ENCODE results near the gene PCSK9. TPM values are rescaled to one million over a fixed set of nuclear protein-coding genes. Genes with fewer than 3 reads are reported as not detected.

Gene PCSK9
- total RNA-seq, 2 experiments from 2014 or later, result not detected

GRCh38 chr1:55043011-55043410 lies 3.7 kb downstream of the PCSK9 start:
- Mint-ChIP-seq H3K9me3 (no peaks in the 10 kb centered on the region), H3K36me3 (ENCODE audit: low read depth) (no peaks in the 10 kb centered on the region), H3K4me1 (ENCODE audit: low read depth) (no peaks in the 10 kb centered on the region), H3K27ac (no peak overlapping the region), H3K27me3 (peaks cover 49% of the 10 kb centered on the region), H3K4me3 (no peak overlapping the region)
- ChIA-PET POLR2A (no interaction called here), CTCF (no interaction called here)
- intact Hi-C loops (cut with DNase I, micrococcal nuclease), result no loop called here
- TF ChIP-seq CTCF (IDR thresholded peaks at IDR 0.05), result no peak
- Histone ChIP-seq H3K4me3 (ENCODE audit: low read length) (no peak overlapping the region), H3K9me3 (ENCODE audit: control insufficient read depth in 1 of 2, insufficient read depth in 1 of 2, low read length in 2 of 2) (peaks cover 0 to 11% of the 10 kb centered on the region in 2 experiments), H3K27ac (ENCODE audit: low read depth in 1 of 2, low read length in 2 of 2) (no peak overlapping the region), H3K27me3 (ENCODE audit: control insufficient read depth in 1 of 2, insufficient read depth in 2 of 2, low read length in 2 of 2) (peaks cover 14 to 32% of the 10 kb centered on the region in 2 experiments), H3K36me3 (ENCODE audit: insufficient read depth, low read length) (no peaks in the 10 kb centered on the region), H3K4me1 (ENCODE audit: insufficient read depth, low read length) (no peaks in the 10 kb centered on the region)
- ATAC-seq (ENCODE audit: poor library complexity), result no peak
- DNase-seq, result no peak

GRCh38 chr1:55043726-55044125 lies 4.4 kb downstream of the PCSK9 start:
- Mint-ChIP-seq H3K36me3 (ENCODE audit: low read depth) (no peaks in the 10 kb centered on the region), H3K4me1 (ENCODE audit: low read depth) (no peaks in the 10 kb centered on the region), H3K27me3 (peaks cover 41% of the 10 kb centered on the region), H3K4me3 (no peak overlapping the region), H3K9me3 (no peaks in the 10 kb centered on the region), H3K27ac (no peak overlapping the region)
- DNase-seq (no peak), ATAC-seq (ENCODE audit: poor library complexity) (no peak)
- Histone ChIP-seq H3K27me3 (ENCODE audit: control insufficient read depth in 1 of 2, insufficient read depth in 2 of 2, low read length in 2 of 2) (peaks cover 12 to 28% of the 10 kb centered on the region in 2 experiments), H3K27ac (ENCODE audit: low read depth in 1 of 2, low read length in 2 of 2) (no peak overlapping the region), H3K9me3 (ENCODE audit: control insufficient read depth in 1 of 2, insufficient read depth in 1 of 2, low read length in 2 of 2) (peaks cover 0 to 11% of the 10 kb centered on the region in 2 experiments), H3K36me3 (ENCODE audit: insufficient read depth, low read length) (no peaks in the 10 kb centered on the region), H3K4me3 (ENCODE audit: low read length) (no peak overlapping the region), H3K4me1 (ENCODE audit: insufficient read depth, low read length) (no peaks in the 10 kb centered on the region)
- intact Hi-C loops (cut with DNase I, micrococcal nuclease), result no loop called here
- no peak for TF ChIP-seq CTCF (IDR thresholded peaks at IDR 0.05)
- POLR2A ChIA-PET, result no interaction called here
- CTCF ChIA-PET, result no interaction called here

GRCh38 chr1:55044617-55045397 lies 5.5 kb downstream of the PCSK9 start:
- DNase-seq (no peak), ATAC-seq (ENCODE audit: poor library complexity) (no peak)
- Mint-ChIP-seq H3K9me3 (no peaks in the 10 kb centered on the region), H3K36me3 (ENCODE audit: low read depth) (no peaks in the 10 kb centered on the region), H3K27ac (no peak overlapping the region), H3K27me3 (peaks cover 34% of the 10 kb centered on the region), H3K4me1 (ENCODE audit: low read depth) (no peaks in the 10 kb centered on the region), H3K4me3 (no peak overlapping the region)
- Histone ChIP-seq H3K27me3 (ENCODE audit: control insufficient read depth in 1 of 2, insufficient read depth in 2 of 2, low read length in 2 of 2) (peaks cover 7 to 20% of the 10 kb centered on the region in 2 experiments), H3K27ac (ENCODE audit: low read depth in 1 of 2, low read length in 2 of 2) (no peak overlapping the region), H3K4me3 (ENCODE audit: low read length) (no peak overlapping the region), H3K36me3 (ENCODE audit: insufficient read depth, low read length) (no peaks in the 10 kb centered on the region), H3K4me1 (ENCODE audit: insufficient read depth, low read length) (no peaks in the 10 kb centered on the region), H3K9me3 (ENCODE audit: control insufficient read depth in 1 of 2, insufficient read depth in 1 of 2, low read length in 2 of 2) (peaks cover 0 to 4% of the 10 kb centered on the region in 2 experiments)
- CTCF ChIA-PET, result no interaction called here
- POLR2A ChIA-PET, result no interaction called here
- no peak for TF ChIP-seq CTCF (IDR thresholded peaks at IDR 0.05)
- intact Hi-C loops (cut with DNase I, micrococcal nuclease), result no loop called here

Measured in CD4-positive, alpha-beta T cell (primary cell).